SU-DHL-6 (cell line): ENCODE data around the gene ARNT2.

Experiments
- H2AFZ ChIP-seq: fragments of 200-600 bp; sonication (generic); 2 replicates; pipeline ENCODE4 v1.6.1; 2014; ENCODE audit warnings: low read depth, mild to moderate bottlenecking, moderate library complexity, mixed read lengths, antibody characterized with exemption, low read length; ENCODE audit not compliant: severe bottlenecking
- H3F3A ChIP-seq: fragments of 200-600 bp; shearing (Covaris generic); 2 replicates; pipeline ENCODE4 v1.6.0; 2016; ENCODE audit warnings: antibody characterized with exemption, mild to moderate bottlenecking; ENCODE audit not compliant: insufficient read depth
- H3K27ac ChIP-seq: fragments of 200-600 bp; sonication (generic); 2 replicates; pipeline ENCODE4 v1.5.1; 2016; ENCODE audit warnings: low read depth, mild to moderate bottlenecking, low read length, moderate library complexity, mixed read lengths
- H3K27me3 ChIP-seq: fragments of 200-600 bp; sonication (generic), shearing (Covaris generic); 2 replicates; pipeline ENCODE4 v1.6.0; 2014; ENCODE audit warnings: mild to moderate bottlenecking, low read length
- H3K36me3 ChIP-seq: fragments of 200-600 bp; sonication (generic); 2 replicates; pipeline ENCODE4 v1.6.1; 2014; ENCODE audit warnings: mild to moderate bottlenecking, low read length, mixed read lengths
- H3K4me2 ChIP-seq: fragments of 300-600, 200-600 bp; shearing (Covaris generic), sonication (generic); 2 replicates; pipeline ENCODE4 v1.6.0; 2014; ENCODE audit warnings: low read length, low read depth, mild to moderate bottlenecking; ENCODE audit not compliant: poor library complexity, severe bottlenecking
- H3K4me3 ChIP-seq: fragments of 200-600 bp; sonication (generic); 2 replicates; pipeline ENCODE4 v1.5.1; 2014; ENCODE audit warnings: antibody characterized with exemption, low read length, mild to moderate bottlenecking, mixed read lengths; ENCODE audit not compliant: insufficient read depth, poor library complexity, severe bottlenecking
- H3K79me2 ChIP-seq: fragments of 200-600 bp; sonication (generic); 2 replicates; pipeline ENCODE4 v1.6.1; 2014; ENCODE audit warnings: mild to moderate bottlenecking, low read length, moderate library complexity; ENCODE audit not compliant: insufficient read depth
- H3K9ac ChIP-seq: fragments of 200-600 bp; sonication (generic); 2 replicates; pipeline ENCODE4 v1.7.0; 2014; ENCODE audit warnings: mild to moderate bottlenecking, low read length
- H3K9me2 ChIP-seq: fragments of 200-600 bp; sonication (generic); replicated peaks from 2 replicates; pipeline ENCODE4 v1.6.1; 2014; ENCODE audit warnings: low read length; ENCODE audit not compliant: insufficient read depth
- H3K9me3 ChIP-seq: fragments of 200-600 bp; sonication (generic); 2 replicates; pipeline ENCODE4 v1.6.1; 2014; ENCODE audit warnings: low read length, mixed read lengths; ENCODE audit not compliant: insufficient read depth
- H4K20me1 ChIP-seq: fragments of 200-600 bp; sonication (generic); 2 replicates; pipeline ENCODE4 v1.6.1; 2014; ENCODE audit warnings: low read depth, mild to moderate bottlenecking, antibody characterized with exemption, low read length, moderate library complexity, mixed read lengths
- CTCF ChIP-seq: fragments of 200-600 bp; sonication (generic); IDR thresholded peaks from one replicate; pipeline ENCODE4 v1.5.1; 2017; ENCODE audit warnings: antibody characterized with exemption, mild to moderate bottlenecking, low read length, moderate library complexity; ENCODE audit not compliant: insufficient read depth, poor library complexity, severe bottlenecking
- EZH2phosphoT487 ChIP-seq: fragments of 200-600 bp; sonication (generic), shearing (Covaris generic); conservative IDR thresholded peaks from 2 replicates; pipeline ENCODE4 v1.6.1; 2018; ENCODE audit warnings: mild to moderate bottlenecking, antibody characterized with exemption, low read length, moderate library complexity, mixed read lengths

ARNT2 gene

GRCh38 chr15:80484333-80484864 is 80.2 kb downstream of the ARNT2 start:
- Histone ChIP-seq H3F3A (no peaks in the 10 kb centered on the region), H3K27me3 (no peaks in the 10 kb centered on the region)

GRCh38 chr15:80485370-80486164 is 81.4 kb downstream of the ARNT2 start:
- Histone ChIP-seq H3K9ac (no peak overlapping the region), H2AFZ (no peak overlapping the region), H3K27me3 (no peaks in the 10 kb centered on the region), H3K36me3 (no peaks in the 10 kb centered on the region), H3K9me2 (no peaks in the 10 kb centered on the region), H3K4me3 (no peak overlapping the region), H3K79me2 (no peaks in the 10 kb centered on the region), H3K27ac (no peak overlapping the region), H3K9me3 (no peaks in the 10 kb centered on the region), H4K20me1 (no peaks in the 10 kb centered on the region), H3F3A (no peaks in the 10 kb centered on the region), H3K4me2 (no peak overlapping the region)
- TF ChIP-seq CTCF (no peak), EZH2phosphoT487 (no peak)

More at GRCh38 chr15:80484333-80484864, 80.2 kb downstream of the ARNT2 start:
- no peaks in the 10 kb centered on the region for H3K79me2 ChIP-seq
- H3K4me2 ChIP-seq, result no peak overlapping the region
- no peak overlapping the region for H3K27ac ChIP-seq
- H3K9me3 ChIP-seq, result no peaks in the 10 kb centered on the region
- H3K9me2 ChIP-seq, result no peaks in the 10 kb centered on the region
- no peaks in the 10 kb centered on the region for H4K20me1 ChIP-seq
- TF ChIP-seq CTCF (no peak), EZH2phosphoT487 (no peak)
- H3K9ac ChIP-seq, result no peak overlapping the region
- H3K36me3 ChIP-seq, result no peaks in the 10 kb centered on the region
- H2AFZ ChIP-seq, result no peak overlapping the region
- no peak overlapping the region for H3K4me3 ChIP-seq

- no peaks in the 10 kb centered on the region for H3K9me2 ChIP-seq
- H3K79me2 ChIP-seq, result no peaks in the 10 kb centered on the region
- TF ChIP-seq CTCF (no peak), EZH2phosphoT487 (no peak)
- H3K4me3 ChIP-seq, result no peak overlapping the region
- H3K36me3 ChIP-seq, result no peaks in the 10 kb centered on the region
- H3K9ac ChIP-seq, result no peak overlapping the region
- no peak overlapping the region for H3K4me2 ChIP-seq
- H3K27me3 ChIP-seq, result no peaks in the 10 kb centered on the region
- no peak overlapping the region for H2AFZ ChIP-seq
- H3F3A ChIP-seq, result no peaks in the 10 kb centered on the region
- no peaks in the 10 kb centered on the region for H3K9me3 ChIP-seq
- no peaks in the 10 kb centered on the region for H4K20me1 ChIP-seq
- no peak overlapping the region for H3K27ac ChIP-seq
Observed at GRCh38 chr15:80487839-80488390, 83.7 kb downstream of the ARNT2 start.
